Right renal cortex interstitium (tissue), 3 donors: ENCODE results near the gene BHLHE41. TPM values are rescaled to one million over a fixed set of nuclear protein-coding genes. Genes with fewer than 3 reads are reported as not detected.

Experiments used
- DNase-seq, 3 donors: peaks; one replicate each; pipeline ENCODE4 v3.0.0-alpha.2; 2013; ENCODE audit warnings: low read depth in 3 of 3, low spot score in 2 of 3
- polyA plus RNA-seq, 3 donors: library from polyadenylated mRNA; unstranded; fragments of 120-200 nt; gene quantifications; one replicate each; pipeline ENCODE4 v1.2.1, GENCODE V29; 2013; ENCODE audit not compliant: insufficient read length in 3 of 3

BHLHE41 gene
- 1 to 10 TPM in 2 of 3 donors, under 1 TPM in 1; 0.68 to 2.9 (median 1.1) TPM for polyA plus RNA-seq

GRCh38 chr12:26124446-26125399 is at the start of gene BHLHE41:
BHLHE41 (minus strand) TSS chr12:26125037; CDS start chr12:26124779, 258 bp downstream.
- DNase-seq: no peak

- no peak for DNase-seq
Measured at GRCh38 chr12:26172946-26173552, 48.2 kb upstream of the BHLHE41 start.

- no peak for DNase-seq
Measured at GRCh38 chr12:26172539-26172938, 47.7 kb upstream of the BHLHE41 start.

DNA sequence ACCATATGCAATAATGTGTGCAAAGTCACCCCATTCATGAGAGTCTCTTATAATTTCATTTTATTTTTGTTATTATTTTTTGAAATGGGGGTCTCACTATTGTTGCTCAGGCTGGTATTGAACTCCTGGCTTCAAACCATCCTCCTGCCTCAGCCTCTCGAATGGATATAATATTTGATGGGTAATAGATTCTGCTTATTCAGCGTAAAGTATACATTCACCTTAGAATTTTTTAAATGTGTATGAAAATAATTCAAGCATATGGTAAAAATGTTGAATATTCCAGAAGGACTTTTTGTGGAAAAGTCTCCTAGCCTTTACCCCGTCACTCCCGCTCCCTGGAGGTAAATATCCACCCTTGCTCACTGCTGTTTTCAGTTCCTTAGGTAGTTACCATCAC is 47.2 kb upstream of the BHLHE41 start:
- DNase-seq: no peak

DNA sequence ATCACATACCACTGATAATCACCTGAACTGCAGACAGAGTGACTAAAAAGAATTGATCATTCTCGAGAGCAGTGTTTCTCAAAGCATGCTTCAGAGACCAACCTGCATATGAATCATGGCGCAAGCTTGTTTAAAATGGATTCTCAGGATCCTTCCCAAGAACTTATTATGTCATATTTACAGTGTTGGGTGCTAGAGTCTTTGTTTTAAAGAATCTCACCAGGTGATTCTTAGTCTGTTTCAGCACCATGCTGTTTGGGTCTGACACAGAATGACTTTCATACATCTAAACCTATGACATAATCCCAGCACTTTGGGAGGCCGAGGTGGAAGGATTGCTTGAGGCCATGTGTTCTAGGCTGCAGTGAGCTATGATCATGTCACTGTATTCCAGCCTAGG is 39.3 kb upstream of the BHLHE41 start:
- no peak for DNase-seq

DNA sequence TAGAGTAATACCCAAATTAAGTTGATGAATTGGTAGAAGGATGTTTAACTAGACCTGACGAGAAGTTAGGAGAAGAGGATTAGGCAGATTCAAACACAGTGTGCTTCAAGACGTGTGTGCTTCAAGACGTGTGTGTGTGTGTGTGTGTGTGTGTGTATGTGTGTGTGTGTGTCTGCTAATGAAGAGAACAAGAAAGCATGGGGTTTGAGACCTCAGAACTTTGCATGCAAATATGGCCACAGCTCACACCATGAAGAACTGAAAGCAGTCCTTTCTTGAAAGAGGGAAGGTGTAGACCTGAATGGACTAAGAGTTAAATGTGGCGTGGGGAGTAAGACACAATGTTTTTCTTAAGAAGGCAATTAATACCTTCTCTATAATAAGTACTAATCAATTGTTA is 38.1 kb upstream of the BHLHE41 start:
- no peak for DNase-seq

GRCh38 chr12:26162174-26162573 is 37.3 kb upstream of the BHLHE41 start:
- no peak for DNase-seq

GRCh38 chr12:26158078-26158764 is 33.4 kb upstream of the BHLHE41 start:
- DNase-seq: no peak

DNA sequence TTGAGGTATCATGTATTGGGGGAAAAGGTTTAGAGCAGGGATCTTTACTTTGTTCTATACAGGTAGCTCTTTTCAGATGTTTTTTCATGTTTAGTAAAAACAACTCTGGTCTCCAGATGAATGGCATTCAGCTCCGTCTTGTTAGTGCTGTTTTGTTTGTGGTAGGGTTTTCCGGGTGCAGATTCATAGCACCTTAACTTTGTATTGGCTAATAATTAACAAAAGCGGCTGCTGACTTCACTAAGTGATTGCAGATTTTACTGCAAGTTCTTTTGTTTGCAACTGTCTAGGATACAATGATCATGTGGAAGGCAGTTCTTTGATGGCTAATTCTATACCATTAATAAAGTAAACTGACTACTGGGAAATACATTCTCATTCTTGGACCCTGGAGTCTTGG is 32.2 kb upstream of the BHLHE41 start:
- DNase-seq: no peak

- DNase-seq: no peak
Measured at GRCh38 chr12:26156201-26156871, 31.5 kb upstream of the BHLHE41 start.

DNA sequence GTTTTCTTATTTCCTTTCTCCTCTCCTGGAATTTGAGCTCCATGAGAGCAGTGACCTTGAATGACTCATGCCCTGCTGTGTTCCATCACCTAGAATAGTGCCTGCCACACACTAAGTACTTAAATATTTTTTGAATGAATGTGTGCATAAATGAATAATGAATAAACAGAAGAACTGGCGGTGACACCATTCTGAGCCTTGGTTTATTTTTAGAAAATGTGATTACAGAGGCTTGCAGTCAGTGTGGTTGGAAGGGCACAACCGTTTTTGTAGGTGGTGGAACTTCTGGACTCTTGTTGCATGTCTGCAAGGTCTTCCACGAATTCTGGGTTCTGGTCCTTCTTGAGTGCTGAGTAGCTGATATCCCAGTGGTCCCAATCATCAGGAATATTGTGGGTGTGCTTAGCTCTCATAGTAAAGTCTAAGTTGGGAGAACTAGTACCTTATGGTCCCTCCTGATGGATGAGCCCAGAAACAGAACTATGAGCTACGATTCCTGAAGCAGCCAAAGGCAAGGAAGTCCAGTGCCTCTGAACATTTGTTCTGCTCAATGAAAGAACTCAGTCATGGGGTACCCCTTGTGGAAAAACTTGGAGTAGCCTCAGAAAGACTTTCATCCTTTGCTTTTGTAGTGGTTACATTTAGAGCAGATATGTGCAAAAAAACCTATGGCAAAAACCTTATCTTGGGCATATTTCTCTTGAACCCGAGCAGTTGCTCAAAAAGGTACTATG is 28.8 kb upstream of the BHLHE41 start:
- no peak for DNase-seq

- no peak for DNase-seq
Measured at GRCh38 chr12:26152507-26153102, 27.8 kb upstream of the BHLHE41 start.

- DNase-seq: no peak
Measured at GRCh38 chr12:26150736-26151450, 26.1 kb upstream of the BHLHE41 start.

- no peak for DNase-seq
Measured at GRCh38 chr12:26149968-26150500, 25.2 kb upstream of the BHLHE41 start.

DNA sequence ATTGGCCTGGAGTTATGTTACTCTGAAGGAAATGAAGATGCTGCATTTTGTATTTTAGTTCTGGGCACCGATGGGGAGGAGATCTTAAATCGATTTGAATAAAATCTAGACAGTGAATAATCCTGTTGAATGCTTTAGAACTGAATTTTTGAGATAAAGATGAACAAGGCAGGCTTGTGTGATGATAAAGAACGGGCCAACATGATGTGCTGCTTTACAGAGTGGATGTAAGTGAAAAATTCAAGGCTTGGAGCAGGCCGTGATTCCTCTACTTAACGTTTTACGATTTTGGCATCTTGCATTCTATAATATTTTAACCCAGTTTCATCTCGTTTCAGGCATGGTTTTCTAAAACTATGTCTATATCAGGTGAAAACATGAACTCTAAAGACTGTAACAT is 23.5 kb upstream of the BHLHE41 start:
- no peak for DNase-seq

DNA sequence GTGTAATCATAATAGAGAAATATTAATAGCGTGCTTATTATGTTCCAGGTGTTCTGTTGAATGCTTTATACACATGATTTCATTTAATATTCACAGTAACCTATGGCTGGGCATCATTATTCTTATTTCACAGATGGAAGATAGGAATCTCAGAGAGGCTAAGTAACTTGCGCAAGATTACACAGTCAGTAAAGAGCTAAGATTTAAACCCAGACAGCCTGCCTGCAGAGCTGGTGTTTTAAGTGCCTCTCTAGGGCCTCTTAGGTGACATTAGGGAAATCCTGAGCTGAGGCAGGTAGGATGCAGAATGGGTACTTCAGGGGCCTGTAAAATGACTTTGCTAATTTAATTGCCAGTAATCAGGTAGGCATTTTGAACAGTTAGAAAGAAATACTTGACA is 18.5 kb upstream of the BHLHE41 start:
- DNase-seq: no peak

DNA sequence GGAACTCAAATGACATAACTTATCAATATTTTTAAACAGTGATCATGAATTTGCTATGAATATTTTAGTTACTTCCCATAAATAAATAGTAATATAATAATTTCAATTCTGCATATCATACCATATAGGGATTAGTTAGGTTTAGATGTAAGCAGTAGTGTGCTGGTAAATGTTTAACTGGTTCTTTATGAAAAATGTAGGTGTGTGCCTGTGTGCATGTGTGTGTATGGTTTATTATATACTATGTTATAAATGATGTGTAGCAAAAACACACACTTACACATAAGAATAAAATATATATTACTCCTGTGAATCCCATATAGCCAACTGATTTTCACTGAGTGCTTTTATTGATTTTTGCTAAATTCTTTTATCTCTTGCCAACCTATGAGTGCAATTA is 14.0 kb upstream of the BHLHE41 start:
- DNase-seq: no peak

DNA sequence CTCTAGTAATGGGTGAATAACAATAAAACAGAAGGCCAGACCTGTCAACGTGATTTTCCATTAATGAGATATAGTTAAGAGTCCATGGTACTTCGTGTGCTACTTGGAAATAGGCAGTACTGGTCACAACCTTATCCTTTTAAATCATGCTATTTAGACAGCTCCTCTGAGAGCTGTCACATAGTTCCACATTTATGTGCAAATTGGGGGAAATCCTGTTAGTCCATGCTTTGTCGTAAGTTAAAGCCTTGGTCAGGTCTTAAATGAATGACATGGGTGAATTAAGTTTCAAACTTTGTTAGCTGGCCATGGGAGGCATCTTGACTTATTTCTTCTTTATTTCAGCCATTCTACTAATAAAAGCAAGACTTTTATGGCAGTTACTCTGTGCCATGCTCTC is 11.9 kb upstream of the BHLHE41 start:
- DNase-seq: no peak

GRCh38 chr12:26135571-26135970 is 10.7 kb upstream of the BHLHE41 start:
- DNase-seq: no peak
